Kidney (tissue), 14 donors: ENCODE results near the gene CDC26. TPM values are rescaled to one million over a fixed set of nuclear protein-coding genes. Genes with fewer than 3 reads are reported as not detected.
A peak's percentile ranks its signal among the peaks of the same experiment; 100 is the strongest.

Source experiments
- DNase-seq, 5 donors: peaks; one replicate each; pipeline ENCODE4 v3.0.0-alpha.2; 2013 to 2020
- FAIRE-seq: peaks from 2 replicates; lab custom pipeline; 2012; peaks lifted over from hg19 to GRCh38; lab: Jason Lieb, UNC
- H3K27ac ChIP-seq, 2 donors: one replicate each; pipeline ENCODE4 v1.7.0; 2013; ENCODE audit warnings: low read depth in 2 of 2, low read length in 2 of 2, inconsistent platforms in 1 of 2
- H3K27me3 ChIP-seq: one replicate; pipeline ENCODE4 v1.7.1; 2013; ENCODE audit warnings: low read length, inconsistent platforms; ENCODE audit not compliant: control insufficient read depth, insufficient read depth
- H3K36me3 ChIP-seq, 3 donors: one replicate each; pipeline versions ENCODE4 v1.7.0 to v1.7.1; 2013; ENCODE audit warnings: low read length in 3 of 3, control low read depth in 1 of 3, inconsistent platforms in 1 of 3; ENCODE audit not compliant: insufficient read depth in 3 of 3, control insufficient read depth in 2 of 3
- H3K4me1 ChIP-seq, 3 donors: one replicate each; pipeline versions ENCODE4 v1.7.0 to v1.7.1; 2013; ENCODE audit warnings: low read length in 3 of 3, inconsistent platforms in 1 of 3, low read depth in 1 of 3; ENCODE audit not compliant: control insufficient read depth in 2 of 3, insufficient read depth in 2 of 3
- H3K4me3 ChIP-seq, 3 donors: one replicate each; pipeline versions ENCODE4 v1.7.0 to v1.8.1; 2013; ENCODE audit warnings: low read length in 3 of 3, control low read depth in 1 of 3, inconsistent platforms in 1 of 3
- H3K9ac ChIP-seq, 3 donors: one replicate each; pipeline versions ENCODE4 v1.7.0 to v1.7.1; 2013; ENCODE audit warnings: low read length in 3 of 3, control low read depth in 1 of 3, inconsistent platforms in 1 of 3
- H3K9me3 ChIP-seq, 3 donors: one replicate each; pipeline versions ENCODE4 v1.7.0 to v1.7.1; 2013; ENCODE audit warnings: low read length in 3 of 3, control low read depth in 1 of 3, inconsistent platforms in 1 of 3; ENCODE audit not compliant: control insufficient read depth in 2 of 3, insufficient read depth in 1 of 3
- intact Hi-C: fragments of 100-400 bp; cut with DNase I; formaldehyde crosslinking; loops from one replicate; pipeline ENCODE4 v1.11.1; 2022
- polyA plus RNA-seq: library from polyadenylated mRNA; stranded (reverse); fragments of 350-450 nt; fragmentation: Illumina TruSeq; extraction: RNeasy Lipid Tissue Mini Kit (QIAGEN cat#74804); gene quantifications from one replicate; pipeline ENCODE4 v1.2.3, GENCODE V29; 2014; ENCODE audit warnings: low read depth, low replicate concordance; ENCODE audit not compliant: insufficient read depth
- total RNA-seq: library from RNA; stranded (reverse); fragmentation: NEBNext Ultra II Directional; extraction: Animal tissue kit (Norgen Biotek cat#: 25700); gene quantifications from one replicate; pipeline ENCODE4 v1.2.1, GENCODE V29; 2021
- TF ChIP-seq, protein P1 (sequence below): IDR thresholded peaks from 3 replicates; pipeline ENCODE4 v1.5.1; 2012; ENCODE audit warnings: mild to moderate bottlenecking, moderate library complexity, borderline replicate concordance; ENCODE audit not compliant: insufficient read depth; ENCODE audit errors: extremely low read depth
- donor health status: control.
- donor health status: control.
- donor health status: control.
- donor health status: control.
- donor health status: control.
- donor health status: DM: yes; HTN: yes; CAD: no.
- donor health status: Normal renal cell carcinoma (clear cell type).

CDC26 gene
- total and polyA plus RNA-seq, 2 donors from 2014 or later = 28.5 to 76.2 TPM

DNA sequence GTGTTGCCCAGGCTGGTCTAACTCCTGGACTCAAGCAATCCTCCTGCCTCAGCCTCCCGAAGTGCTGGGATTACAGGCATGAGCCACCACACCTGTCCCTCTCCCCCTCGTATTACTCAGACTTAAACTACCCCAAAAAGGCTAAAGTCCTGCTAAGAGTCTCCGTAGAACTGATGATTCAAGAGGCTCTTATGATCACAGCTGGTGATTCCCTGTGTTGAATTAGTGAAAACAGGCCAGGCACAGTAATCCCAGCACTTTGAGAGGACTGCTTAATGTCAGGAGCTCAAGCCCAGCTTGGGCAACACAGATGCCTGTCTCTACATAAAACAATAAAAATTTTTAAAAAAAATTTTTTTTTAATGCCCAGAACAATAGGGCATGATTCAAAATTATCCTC, 9.2 kb downstream of the CDC26 start:
- intact Hi-C loops = no loop called here
- DNase-seq (no peak), FAIRE-seq (no peak)
- Histone ChIP-seq H3K9me3 (no peaks in the 10 kb centered on the region), H3K27ac (no peak overlapping the region), H3K4me1 (no peaks in the 10 kb centered on the region), H3K9ac (no peak overlapping the region), H3K36me3 (peaks cover 8 to 20% (median 13%) of the 10 kb centered on the region in 3 donors), H3K4me3 (no peak overlapping the region), H3K27me3 (no peaks in the 10 kb centered on the region)
- TF ChIP-seq, protein P1, sequence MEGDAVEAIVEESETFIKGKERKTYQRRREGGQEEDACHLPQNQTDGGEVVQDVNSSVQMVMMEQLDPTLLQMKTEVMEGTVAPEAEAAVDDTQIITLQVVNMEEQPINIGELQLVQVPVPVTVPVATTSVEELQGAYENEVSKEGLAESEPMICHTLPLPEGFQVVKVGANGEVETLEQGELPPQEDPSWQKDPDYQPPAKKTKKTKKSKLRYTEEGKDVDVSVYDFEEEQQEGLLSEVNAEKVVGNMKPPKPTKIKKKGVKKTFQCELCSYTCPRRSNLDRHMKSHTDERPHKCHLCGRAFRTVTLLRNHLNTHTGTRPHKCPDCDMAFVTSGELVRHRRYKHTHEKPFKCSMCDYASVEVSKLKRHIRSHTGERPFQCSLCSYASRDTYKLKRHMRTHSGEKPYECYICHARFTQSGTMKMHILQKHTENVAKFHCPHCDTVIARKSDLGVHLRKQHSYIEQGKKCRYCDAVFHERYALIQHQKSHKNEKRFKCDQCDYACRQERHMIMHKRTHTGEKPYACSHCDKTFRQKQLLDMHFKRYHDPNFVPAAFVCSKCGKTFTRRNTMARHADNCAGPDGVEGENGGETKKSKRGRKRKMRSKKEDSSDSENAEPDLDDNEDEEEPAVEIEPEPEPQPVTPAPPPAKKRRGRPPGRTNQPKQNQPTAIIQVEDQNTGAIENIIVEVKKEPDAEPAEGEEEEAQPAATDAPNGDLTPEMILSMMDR = no peak

DNA sequence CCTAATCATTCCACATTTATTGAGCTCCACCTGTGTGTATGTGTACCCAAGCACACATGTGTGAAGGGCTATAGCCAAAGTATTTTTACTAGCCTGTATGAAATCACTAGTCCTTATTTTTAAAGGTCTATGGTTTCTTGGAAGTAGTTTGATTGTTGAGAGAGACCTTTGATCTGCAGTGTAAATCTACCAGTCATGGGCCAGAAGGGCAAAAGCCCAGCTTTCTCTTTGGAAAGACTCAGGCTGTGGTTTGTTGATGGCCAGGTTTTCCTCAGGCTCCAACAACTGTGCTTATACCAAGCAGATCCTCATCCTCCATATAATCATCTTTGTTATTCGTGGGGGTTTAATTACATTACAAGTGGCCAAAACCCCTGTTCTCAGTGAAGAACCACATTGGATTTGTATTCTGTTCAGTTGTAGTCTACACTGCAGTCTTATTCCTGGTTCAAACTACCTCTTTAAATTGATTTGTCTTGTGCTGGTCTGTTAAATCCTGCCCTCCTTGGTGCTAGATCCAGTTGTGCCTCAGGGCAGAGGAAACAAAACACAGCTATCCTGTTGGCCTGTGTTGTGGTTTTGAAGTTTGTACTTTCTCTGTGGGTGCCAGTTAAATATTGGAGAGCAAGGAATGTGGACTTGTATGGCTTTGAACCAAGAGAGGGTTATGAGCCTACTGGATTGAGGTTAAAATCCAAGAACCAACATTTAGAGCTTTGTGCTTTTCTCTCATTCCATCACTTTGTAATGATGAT, 13.3 kb downstream of the CDC26 start:
- TF ChIP-seq, protein P1 = no peak
- Histone ChIP-seq H3K36me3 (peaks cover 2 to 20% (median 12%) of the 10 kb centered on the region in 3 donors), H3K9me3 (no peaks in the 10 kb centered on the region), H3K27ac (peak overlapping the region; percentile 60 to 72), H3K9ac (no peak overlapping the region), H3K4me3 (no peak overlapping the region), H3K4me1 (no peaks in the 10 kb centered on the region), H3K27me3 (no peaks in the 10 kb centered on the region)
- FAIRE-seq (no peak), DNase-seq (no peak)
- intact Hi-C loops = no loop called here

DNA sequence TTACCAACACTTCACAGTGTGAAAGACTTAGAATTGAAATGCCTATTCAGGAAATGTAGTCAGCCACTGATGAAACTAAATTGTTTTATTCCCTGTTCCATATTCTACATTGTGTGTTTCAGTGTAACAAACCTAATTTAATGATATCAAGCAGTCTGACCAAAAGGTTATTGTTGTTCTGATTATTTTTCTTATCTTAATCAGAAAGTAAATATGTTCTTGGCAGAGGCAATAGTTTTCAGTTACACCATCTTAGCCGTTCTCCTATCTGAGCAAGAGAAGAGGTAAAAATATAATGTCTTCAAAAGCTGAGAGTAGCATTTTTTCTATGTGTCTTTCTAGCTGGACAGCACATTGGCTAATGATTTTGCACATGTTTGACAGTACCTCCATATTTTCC, 17.1 kb downstream of the CDC26 start:
- H3K36me3 ChIP-seq = peaks cover 2 to 16% (median 14%) of the 10 kb centered on the region in 3 donors
- H3K27me3 ChIP-seq = no peaks in the 10 kb centered on the region
- H3K4me3 ChIP-seq = no peak overlapping the region
- intact Hi-C loops = no loop called here
- no peaks in the 10 kb centered on the region for H3K9me3 ChIP-seq
- H3K4me1 ChIP-seq = no peaks in the 10 kb centered on the region
- H3K27ac ChIP-seq = no peak overlapping the region
- FAIRE-seq (no peak), DNase-seq (no peak)
- TF ChIP-seq, protein P1 = no peak
- no peak overlapping the region for H3K9ac ChIP-seq

DNA sequence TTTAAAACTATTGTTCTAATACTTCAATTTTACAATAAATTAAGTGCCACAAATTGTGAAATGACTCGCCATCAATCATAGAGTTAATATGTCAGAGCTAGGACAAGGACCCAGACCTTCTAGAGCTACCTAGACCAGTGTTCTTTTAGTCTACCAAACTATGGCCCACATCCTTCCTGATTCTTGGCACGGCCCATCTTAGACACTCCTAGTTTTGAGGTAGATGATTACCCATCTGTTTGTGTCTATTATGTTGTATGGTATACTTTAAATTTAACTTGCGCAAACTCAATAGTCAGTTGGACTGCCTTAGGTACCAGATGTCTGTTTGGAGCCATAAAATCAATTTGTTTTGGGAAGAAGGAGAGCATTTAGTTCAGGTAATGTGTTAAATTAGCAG, 17.5 kb downstream of the CDC26 start:
- FAIRE-seq (no peak), DNase-seq (no peak)
- TF ChIP-seq, protein P1 = no peak
- H3K27ac ChIP-seq = no peak overlapping the region
- no peaks in the 10 kb centered on the region for H3K9me3 ChIP-seq
- H3K27me3 ChIP-seq = no peaks in the 10 kb centered on the region
- H3K9ac ChIP-seq = no peak overlapping the region
- peaks cover 2 to 16% (median 14%) of the 10 kb centered on the region in 3 donors for H3K36me3 ChIP-seq
- no peaks in the 10 kb centered on the region for H3K4me1 ChIP-seq
- intact Hi-C loops = no loop called here
- no peak overlapping the region for H3K4me3 ChIP-seq
